Islet precursor cell (in vitro differentiated cells): Measurements from ENCODE around the gene EIF4E1B.

Experiments
- DNase-seq: peaks from one replicate; pipeline ENCODE4 v3.0.0-alpha.2; 2018

The EIF4E1B gene

DNA sequence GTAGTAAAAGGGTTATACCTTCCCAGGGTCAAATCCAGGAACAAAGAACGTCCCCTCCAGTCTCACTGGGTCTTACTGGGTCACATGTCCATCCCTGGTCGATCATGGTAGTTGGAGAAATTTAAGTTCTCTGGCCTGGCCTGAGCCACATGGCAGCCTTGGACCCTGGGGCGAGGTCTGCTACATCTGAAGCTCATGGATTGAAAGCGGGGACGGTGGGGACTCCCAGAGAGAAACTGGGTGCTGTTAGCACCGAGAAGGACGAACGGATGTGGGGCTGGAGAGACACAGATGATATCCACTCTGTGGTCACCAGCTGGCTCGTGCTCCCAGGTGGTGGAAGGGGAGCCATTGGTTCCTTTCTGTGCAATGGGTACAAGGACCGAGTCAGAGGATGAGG is 63.7 kb downstream of the EIF4E1B start:
- no peak for DNase-seq

DNA sequence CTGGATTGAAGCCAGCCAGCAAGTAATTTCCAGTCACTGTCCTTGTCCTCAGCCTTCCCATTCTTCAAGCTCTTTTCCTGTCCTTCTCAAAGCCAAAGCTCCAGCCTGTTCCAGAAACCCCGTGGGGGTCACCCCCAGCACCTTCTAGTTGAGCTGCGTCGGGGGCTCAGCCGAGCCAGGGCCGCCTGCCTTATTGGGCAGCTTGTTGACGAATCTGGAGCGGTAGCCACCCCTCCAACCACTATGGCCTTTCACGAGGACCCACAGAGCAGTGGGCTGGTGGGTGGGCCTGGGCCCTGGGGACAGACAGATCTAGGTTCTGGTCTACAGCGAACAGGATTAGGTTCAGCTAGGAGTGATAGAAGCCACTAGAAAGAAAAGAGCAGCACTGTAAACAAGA is 64.2 kb downstream of the EIF4E1B start:
- no peak for DNase-seq

DNA sequence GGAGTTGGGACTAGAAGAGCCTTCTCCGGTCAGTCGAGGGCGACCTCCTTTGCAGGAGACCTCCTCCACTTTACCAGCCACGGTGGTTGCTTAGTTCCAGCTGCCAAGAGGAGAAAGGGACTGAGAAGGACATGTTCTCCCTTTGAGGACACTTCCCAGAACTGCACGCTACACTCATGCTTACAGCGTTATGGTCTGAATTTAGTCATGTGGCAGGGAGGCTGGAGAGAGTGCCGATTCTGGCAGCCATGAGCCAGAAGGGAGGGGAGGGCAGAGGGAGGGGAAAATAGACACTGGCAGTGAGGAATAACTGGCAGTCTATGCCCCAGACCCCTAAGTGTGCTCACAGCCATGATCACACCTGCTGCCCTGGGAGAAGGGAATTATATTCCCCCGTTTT is 64.6 kb downstream of the EIF4E1B start:
- no peak for DNase-seq
